Prostate gland (tissue), 2 donors: Measurements from ENCODE around the gene INKA2.

ENCODE experiments used
- CTCF ChIP-seq, 4 experiments: fragments of 200-600 bp in 2 of 4; fragments of 450-650 bp in 2 of 4; sonication (generic) in 2 of 4; IDR thresholded peaks; 1 replicate in 3 of 4; 2 replicates in 1 of 4; pipeline ENCODE4 v1.5.1; 2016 to 2019; ENCODE audit warnings: antibody characterized with exemption in 4 of 4, mild to moderate bottlenecking in 2 of 4, moderate library complexity in 2 of 4
- POLR2A ChIP-seq: fragments of 450-650 bp; IDR thresholded peaks from one replicate; pipeline ENCODE4 v1.6.1; 2016; ENCODE audit warnings: antibody characterized with exemption, mild to moderate bottlenecking

- no peak for TF ChIP-seq CTCF (IDR thresholded peaks at IDR 0.05)
- no peak for TF ChIP-seq POLR2A
These were observed 35.0 kb downstream of the INKA2 start for GRCh38 chr1:111704240-111704639.
